ENCODE data around the gene APPL1.

DNA sequence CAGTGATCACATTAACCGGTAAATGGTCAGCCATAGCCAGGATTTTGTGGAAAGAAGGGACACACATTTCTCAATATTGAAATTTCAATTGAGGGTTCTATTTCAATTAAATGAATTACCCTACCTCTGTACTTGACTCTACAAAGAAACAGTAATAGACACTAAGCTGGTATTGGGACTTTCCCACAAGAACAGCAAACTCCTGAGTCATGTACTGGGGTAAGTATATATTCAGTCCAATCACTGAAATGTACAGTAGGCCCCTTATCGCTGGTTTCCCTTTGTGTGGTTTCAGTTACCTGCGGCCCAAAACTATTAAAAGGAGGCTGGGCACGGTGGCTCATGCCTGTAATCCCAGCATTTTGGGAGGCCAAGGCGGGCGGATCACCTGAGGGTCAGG lies 47.3 kb downstream of the APPL1 start:
- TF ChIP-seq EZH2 (IDR thresholded peaks at IDR 0.05; ENCODE audit: low read depth, unreplicated experiment) (no peak), POLR2AphosphoS5 (IDR thresholded peaks at IDR 0.05; ENCODE audit: low read depth) (no peak), CREB1 (CRISPR knock-in tag; IDR thresholded peaks at IDR 0.05; ENCODE audit: low read depth) (no peak), STAT1 (IDR thresholded peaks at IDR 0.05; ENCODE audit: unreplicated experiment) (no peak)
- TF ChIP-seq, protein P1, sequence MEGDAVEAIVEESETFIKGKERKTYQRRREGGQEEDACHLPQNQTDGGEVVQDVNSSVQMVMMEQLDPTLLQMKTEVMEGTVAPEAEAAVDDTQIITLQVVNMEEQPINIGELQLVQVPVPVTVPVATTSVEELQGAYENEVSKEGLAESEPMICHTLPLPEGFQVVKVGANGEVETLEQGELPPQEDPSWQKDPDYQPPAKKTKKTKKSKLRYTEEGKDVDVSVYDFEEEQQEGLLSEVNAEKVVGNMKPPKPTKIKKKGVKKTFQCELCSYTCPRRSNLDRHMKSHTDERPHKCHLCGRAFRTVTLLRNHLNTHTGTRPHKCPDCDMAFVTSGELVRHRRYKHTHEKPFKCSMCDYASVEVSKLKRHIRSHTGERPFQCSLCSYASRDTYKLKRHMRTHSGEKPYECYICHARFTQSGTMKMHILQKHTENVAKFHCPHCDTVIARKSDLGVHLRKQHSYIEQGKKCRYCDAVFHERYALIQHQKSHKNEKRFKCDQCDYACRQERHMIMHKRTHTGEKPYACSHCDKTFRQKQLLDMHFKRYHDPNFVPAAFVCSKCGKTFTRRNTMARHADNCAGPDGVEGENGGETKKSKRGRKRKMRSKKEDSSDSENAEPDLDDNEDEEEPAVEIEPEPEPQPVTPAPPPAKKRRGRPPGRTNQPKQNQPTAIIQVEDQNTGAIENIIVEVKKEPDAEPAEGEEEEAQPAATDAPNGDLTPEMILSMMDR (conservative IDR thresholded peaks at IDR 0.05; ENCODE audit: low read depth in 2 of 2): no peak
- TF ChIP-seq, protein P2, sequence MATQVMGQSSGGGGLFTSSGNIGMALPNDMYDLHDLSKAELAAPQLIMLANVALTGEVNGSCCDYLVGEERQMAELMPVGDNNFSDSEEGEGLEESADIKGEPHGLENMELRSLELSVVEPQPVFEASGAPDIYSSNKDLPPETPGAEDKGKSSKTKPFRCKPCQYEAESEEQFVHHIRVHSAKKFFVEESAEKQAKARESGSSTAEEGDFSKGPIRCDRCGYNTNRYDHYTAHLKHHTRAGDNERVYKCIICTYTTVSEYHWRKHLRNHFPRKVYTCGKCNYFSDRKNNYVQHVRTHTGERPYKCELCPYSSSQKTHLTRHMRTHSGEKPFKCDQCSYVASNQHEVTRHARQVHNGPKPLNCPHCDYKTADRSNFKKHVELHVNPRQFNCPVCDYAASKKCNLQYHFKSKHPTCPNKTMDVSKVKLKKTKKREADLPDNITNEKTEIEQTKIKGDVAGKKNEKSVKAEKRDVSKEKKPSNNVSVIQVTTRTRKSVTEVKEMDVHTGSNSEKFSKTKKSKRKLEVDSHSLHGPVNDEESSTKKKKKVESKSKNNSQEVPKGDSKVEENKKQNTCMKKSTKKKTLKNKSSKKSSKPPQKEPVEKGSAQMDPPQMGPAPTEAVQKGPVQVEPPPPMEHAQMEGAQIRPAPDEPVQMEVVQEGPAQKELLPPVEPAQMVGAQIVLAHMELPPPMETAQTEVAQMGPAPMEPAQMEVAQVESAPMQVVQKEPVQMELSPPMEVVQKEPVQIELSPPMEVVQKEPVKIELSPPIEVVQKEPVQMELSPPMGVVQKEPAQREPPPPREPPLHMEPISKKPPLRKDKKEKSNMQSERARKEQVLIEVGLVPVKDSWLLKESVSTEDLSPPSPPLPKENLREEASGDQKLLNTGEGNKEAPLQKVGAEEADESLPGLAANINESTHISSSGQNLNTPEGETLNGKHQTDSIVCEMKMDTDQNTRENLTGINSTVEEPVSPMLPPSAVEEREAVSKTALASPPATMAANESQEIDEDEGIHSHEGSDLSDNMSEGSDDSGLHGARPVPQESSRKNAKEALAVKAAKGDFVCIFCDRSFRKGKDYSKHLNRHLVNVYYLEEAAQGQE (IDR thresholded peaks at IDR 0.05; ENCODE audit: unreplicated experiment): no peak
